Liver (tissue), 9 donors: ENCODE results near the gene MIDN. TPM values are rescaled to one million over a fixed set of nuclear protein-coding genes. Genes with fewer than 3 reads are reported as not detected.

Experiments used
- DNase-seq: peaks from one replicate; pipeline ENCODE4 v3.0.0-alpha.2; 2017; ENCODE audit warnings: low spot score
- H3K27ac ChIP-seq, 2 donors: one replicate each; pipeline ENCODE4 v1.7.0; 2013; ENCODE audit warnings: inconsistent platforms in 2 of 2, low read length in 2 of 2, control low read depth in 1 of 2, low read depth in 1 of 2, mild to moderate bottlenecking in 1 of 2
- H3K27me3 ChIP-seq, 4 donors: one replicate each; pipeline versions ENCODE4 v1.6.1 to v1.7.0; 2013; ENCODE audit warnings: low read length in 3 of 4, inconsistent platforms in 1 of 4, mild to moderate bottlenecking in 1 of 4, moderate library complexity in 1 of 4; ENCODE audit not compliant: control insufficient read depth in 4 of 4, insufficient read depth in 4 of 4
- H3K36me3 ChIP-seq, 4 donors: one replicate each; pipeline versions ENCODE4 v1.6.1 to v1.7.0; 2013; ENCODE audit warnings: low read length in 3 of 4, mild to moderate bottlenecking in 3 of 4, low read depth in 1 of 4, moderate library complexity in 1 of 4; ENCODE audit not compliant: control insufficient read depth in 4 of 4, insufficient read depth in 3 of 4
- H3K4me1 ChIP-seq, 4 donors: one replicate each; pipeline versions ENCODE4 v1.6.1 to v1.7.0; 2013; ENCODE audit warnings: low read length in 3 of 4, mild to moderate bottlenecking in 3 of 4, moderate library complexity in 1 of 4; ENCODE audit not compliant: control insufficient read depth in 4 of 4, insufficient read depth in 4 of 4
- H3K4me3 ChIP-seq, 3 donors: one replicate each; pipeline versions ENCODE4 v1.6.1 to v1.7.0; 2013; ENCODE audit warnings: low read length in 3 of 3, control low read depth in 1 of 3, low read depth in 1 of 3, mild to moderate bottlenecking in 1 of 3
- H3K9ac ChIP-seq, 2 donors: one replicate each; pipeline ENCODE4 v1.7.0; 2013; ENCODE audit warnings: low read length in 2 of 2, mild to moderate bottlenecking in 2 of 2, moderate library complexity in 2 of 2, control low read depth in 1 of 2, low read depth in 1 of 2
- H3K9me3 ChIP-seq, 4 donors: one replicate each; pipeline versions ENCODE4 v1.6.1 to v1.7.0; 2013; ENCODE audit warnings: low read length in 3 of 4; ENCODE audit not compliant: control insufficient read depth in 4 of 4
- EGR1 ChIP-seq, 2 donors: IDR thresholded peaks; 2 replicates each; pipeline ENCODE4 v1.6.1; 2016 to 2018; ENCODE audit warnings: antibody characterized with exemption in 2 of 2, low read depth in 2 of 2
- FOXA1 ChIP-seq: IDR thresholded peaks from 2 replicates; pipeline ENCODE4 v1.6.1; 2016; ENCODE audit warnings: antibody characterized with exemption
- FOXA2 ChIP-seq: IDR thresholded peaks from 2 replicates; pipeline ENCODE4 v1.6.1; 2016; ENCODE audit warnings: antibody characterized with exemption
- GABPA ChIP-seq, 2 donors: IDR thresholded peaks in 1 of 2; conservative IDR thresholded peaks in 1 of 2; 2 replicates each; pipeline ENCODE4 v1.6.1; 2016; ENCODE audit warnings: antibody characterized with exemption in 2 of 2, mild to moderate bottlenecking in 1 of 2, moderate library complexity in 1 of 2
- HNF4A ChIP-seq, 2 donors: conservative IDR thresholded peaks; 2 replicates each; pipeline ENCODE4 v1.6.1; 2016; ENCODE audit warnings: antibody characterized with exemption in 2 of 2, mild to moderate bottlenecking in 2 of 2
- HNF4G ChIP-seq: IDR thresholded peaks from 2 replicates; pipeline ENCODE4 v1.6.1; 2016; ENCODE audit warnings: antibody characterized with exemption
- JUND ChIP-seq, 2 donors: IDR thresholded peaks; 2 replicates each; pipeline ENCODE4 v1.6.1; 2016; ENCODE audit warnings: antibody characterized with exemption in 2 of 2
- NR2F2 ChIP-seq: IDR thresholded peaks from 2 replicates; pipeline ENCODE4 v1.6.1; 2016; ENCODE audit warnings: antibody characterized with exemption
- RAD21 ChIP-seq, 2 donors: IDR thresholded peaks; 2 replicates each; pipeline ENCODE4 v1.6.1; 2016; ENCODE audit warnings: antibody characterized with exemption in 2 of 2, mild to moderate bottlenecking in 2 of 2
- RXRA ChIP-seq, 2 donors: IDR thresholded peaks; 2 replicates each; pipeline ENCODE4 v1.6.1; 2017 to 2018; ENCODE audit warnings: antibody characterized with exemption in 2 of 2, mild to moderate bottlenecking in 1 of 2
- SP1 ChIP-seq: IDR thresholded peaks from 2 replicates; pipeline ENCODE4 v1.6.1; 2018; ENCODE audit warnings: antibody characterized with exemption, mild to moderate bottlenecking
- TAF1 ChIP-seq: conservative IDR thresholded peaks from 2 replicates; pipeline ENCODE4 v1.6.1; 2016; ENCODE audit warnings: antibody characterized with exemption, mild to moderate bottlenecking
- YY1 ChIP-seq: IDR thresholded peaks from 2 replicates; pipeline ENCODE4 v1.6.1; 2016; ENCODE audit warnings: antibody characterized with exemption, mild to moderate bottlenecking
- WGBS: extraction: QIAGEN DNeasy Blood & Tissue Kit; methylation state at CpG from one replicate; pipeline ENCODE4 v1.1.7; 2013; 5-methylcytosine and 5-hydroxymethylcytosine counted together
- polyA plus RNA-seq, 2 donors: library from polyadenylated mRNA; stranded (reverse) in 1 of 2; unstranded in 1 of 2; fragments of 200-250 nt in 1 of 2; fragments of >200 nt in 1 of 2; fragmentation: Nextera tagmentation in 1 of 2; extraction: Ambion mirVana in 1 of 2; gene quantifications; one replicate each; pipeline versions ENCODE4 v1.2.1 to v1.2.3, GENCODE V29; 2013 to 2015
- total RNA-seq, 2 donors: library from RNA; depleted of rRNA; stranded (reverse); fragments of >200 nt; gene quantifications; one replicate each; pipeline ENCODE4 v1.2.3, GENCODE V29; 2014
- TF ChIP-seq, protein P1 (sequence below): IDR thresholded peaks from 2 replicates; pipeline ENCODE4 v1.6.1; 2016; ENCODE audit warnings: antibody characterized with exemption
- TF ChIP-seq, protein P2 (sequence below): IDR thresholded peaks from 2 replicates; pipeline ENCODE4 v1.6.1; 2016; ENCODE audit warnings: antibody characterized with exemption, mild to moderate bottlenecking
- TF ChIP-seq, protein P3 (sequence below): IDR thresholded peaks from 2 replicates; pipeline ENCODE4 v1.6.1; 2016; ENCODE audit warnings: antibody characterized with exemption
- TF ChIP-seq, protein P4 (sequence below): fragments of 150-350 bp; IDR thresholded peaks from 2 replicates; pipeline ENCODE4 v1.5.1; 2017; ENCODE audit warnings: improper control_type of control experiment, low read depth, low read length; ENCODE audit not compliant: missing input control
- donor health status: healthy.
- donor health status: healthy.
- donor health status: healthy.
- donor health status: healthy.
- donor health status: healthy.

Gene MIDN
- total and polyA plus RNA-seq, 4 donors, result 2.9 to 22.9 (median 11.8) TPM

DNA sequence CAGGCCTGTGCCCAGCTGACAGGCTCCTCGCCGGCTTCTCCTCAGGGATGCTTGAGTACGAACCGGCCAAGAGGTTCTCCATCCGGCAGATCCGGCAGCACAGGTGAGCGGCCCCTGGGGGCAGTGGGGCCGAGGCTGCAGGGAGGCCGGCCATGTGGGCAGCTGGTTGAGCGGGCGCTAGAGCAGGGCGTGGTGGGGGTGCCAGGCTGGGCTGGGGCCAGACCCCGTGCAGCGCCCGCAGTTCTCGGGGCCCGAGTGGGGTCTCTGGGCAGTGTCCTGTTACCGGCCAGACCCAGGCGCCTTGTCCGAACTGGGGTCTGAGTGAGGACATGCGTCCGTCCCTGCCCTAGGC lies 26.5 kb upstream of the MIDN start:
- no peak overlapping the region for H3K4me3 ChIP-seq
- WGBS, result 94% methylated on average over 22 of the region's 22 CpGs
- H3K27ac ChIP-seq, result no peak overlapping the region
- H3K36me3 ChIP-seq, result peaks cover 0 to 29% (median 11%) of the 10 kb centered on the region in 4 donors
- no peak overlapping the region for H3K9ac ChIP-seq
- no peaks in the 10 kb centered on the region for H3K27me3 ChIP-seq
- no peaks in the 10 kb centered on the region for H3K9me3 ChIP-seq
- DNase-seq, result no peak
- peaks cover 0 to 7% (median 3%) of the 10 kb centered on the region in 4 donors for H3K4me1 ChIP-seq
- TF ChIP-seq NR2F2, result no peak
- no peak for TF ChIP-seq JUND (IDR thresholded peaks at IDR 0.05)
- no peak for TF ChIP-seq TAF1
- TF ChIP-seq RAD21 (IDR thresholded peaks at IDR 0.05), result no peak
- TF ChIP-seq, protein P1, sequence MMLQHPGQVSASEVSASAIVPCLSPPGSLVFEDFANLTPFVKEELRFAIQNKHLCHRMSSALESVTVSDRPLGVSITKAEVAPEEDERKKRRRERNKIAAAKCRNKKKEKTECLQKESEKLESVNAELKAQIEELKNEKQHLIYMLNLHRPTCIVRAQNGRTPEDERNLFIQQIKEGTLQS, result no peak
- TF ChIP-seq FOXA1, result no peak
- no peak for TF ChIP-seq GABPA (IDR thresholded peaks at IDR 0.05 in 1 of 2, conservative IDR thresholded peaks at IDR 0.05 in 1 of 2)
- no peak for TF ChIP-seq EGR1 (IDR thresholded peaks at IDR 0.05; ENCODE audit: low read depth in 2 of 2)
- no peak for TF ChIP-seq RXRA (IDR thresholded peaks at IDR 0.05)
- TF ChIP-seq, protein P2, sequence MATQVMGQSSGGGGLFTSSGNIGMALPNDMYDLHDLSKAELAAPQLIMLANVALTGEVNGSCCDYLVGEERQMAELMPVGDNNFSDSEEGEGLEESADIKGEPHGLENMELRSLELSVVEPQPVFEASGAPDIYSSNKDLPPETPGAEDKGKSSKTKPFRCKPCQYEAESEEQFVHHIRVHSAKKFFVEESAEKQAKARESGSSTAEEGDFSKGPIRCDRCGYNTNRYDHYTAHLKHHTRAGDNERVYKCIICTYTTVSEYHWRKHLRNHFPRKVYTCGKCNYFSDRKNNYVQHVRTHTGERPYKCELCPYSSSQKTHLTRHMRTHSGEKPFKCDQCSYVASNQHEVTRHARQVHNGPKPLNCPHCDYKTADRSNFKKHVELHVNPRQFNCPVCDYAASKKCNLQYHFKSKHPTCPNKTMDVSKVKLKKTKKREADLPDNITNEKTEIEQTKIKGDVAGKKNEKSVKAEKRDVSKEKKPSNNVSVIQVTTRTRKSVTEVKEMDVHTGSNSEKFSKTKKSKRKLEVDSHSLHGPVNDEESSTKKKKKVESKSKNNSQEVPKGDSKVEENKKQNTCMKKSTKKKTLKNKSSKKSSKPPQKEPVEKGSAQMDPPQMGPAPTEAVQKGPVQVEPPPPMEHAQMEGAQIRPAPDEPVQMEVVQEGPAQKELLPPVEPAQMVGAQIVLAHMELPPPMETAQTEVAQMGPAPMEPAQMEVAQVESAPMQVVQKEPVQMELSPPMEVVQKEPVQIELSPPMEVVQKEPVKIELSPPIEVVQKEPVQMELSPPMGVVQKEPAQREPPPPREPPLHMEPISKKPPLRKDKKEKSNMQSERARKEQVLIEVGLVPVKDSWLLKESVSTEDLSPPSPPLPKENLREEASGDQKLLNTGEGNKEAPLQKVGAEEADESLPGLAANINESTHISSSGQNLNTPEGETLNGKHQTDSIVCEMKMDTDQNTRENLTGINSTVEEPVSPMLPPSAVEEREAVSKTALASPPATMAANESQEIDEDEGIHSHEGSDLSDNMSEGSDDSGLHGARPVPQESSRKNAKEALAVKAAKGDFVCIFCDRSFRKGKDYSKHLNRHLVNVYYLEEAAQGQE, result no peak
- TF ChIP-seq, protein P3, sequence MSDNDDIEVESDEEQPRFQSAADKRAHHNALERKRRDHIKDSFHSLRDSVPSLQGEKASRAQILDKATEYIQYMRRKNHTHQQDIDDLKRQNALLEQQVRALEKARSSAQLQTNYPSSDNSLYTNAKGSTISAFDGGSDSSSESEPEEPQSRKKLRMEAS, result no peak

DNA sequence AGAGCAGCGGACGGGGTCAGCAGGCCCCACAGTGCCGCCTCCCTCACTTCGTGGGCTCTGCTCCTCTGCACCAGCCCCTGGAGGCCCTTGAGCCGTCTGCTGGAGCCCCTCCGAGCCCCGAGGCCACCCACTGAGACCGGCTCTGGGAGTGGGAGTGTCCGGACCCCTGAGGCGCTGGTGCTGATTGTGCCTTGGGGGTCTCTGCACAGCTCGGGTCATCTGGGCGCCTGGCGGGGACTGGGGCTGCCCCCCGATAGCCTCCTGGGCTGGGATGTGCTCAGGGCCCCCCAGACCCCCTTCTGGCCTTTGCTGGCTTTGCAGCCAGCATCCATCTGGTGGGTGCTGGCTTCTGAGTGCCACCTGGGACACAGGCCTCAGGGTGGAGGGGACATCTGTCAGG lies 26.0 kb upstream of the MIDN start:
- Histone ChIP-seq H3K36me3 (peaks cover 0 to 34% (median 11%) of the 10 kb centered on the region in 4 donors), H3K9me3 (no peaks in the 10 kb centered on the region), H3K27ac (no peak overlapping the region), H3K4me1 (peaks cover 0 to 7% (median 3%) of the 10 kb centered on the region in 4 donors), H3K9ac (no peak overlapping the region), H3K4me3 (no peak overlapping the region), H3K27me3 (no peaks in the 10 kb centered on the region)
- no peak for DNase-seq
- WGBS, result 92% methylated on average over 14 of the region's 14 CpGs
- TF ChIP-seq HNF4A (conservative IDR thresholded peaks at IDR 0.05), result no peak
- TF ChIP-seq GABPA (IDR thresholded peaks at IDR 0.05 in 1 of 2, conservative IDR thresholded peaks at IDR 0.05 in 1 of 2), result no peak
- no peak for TF ChIP-seq TAF1
- TF ChIP-seq, protein P4, sequence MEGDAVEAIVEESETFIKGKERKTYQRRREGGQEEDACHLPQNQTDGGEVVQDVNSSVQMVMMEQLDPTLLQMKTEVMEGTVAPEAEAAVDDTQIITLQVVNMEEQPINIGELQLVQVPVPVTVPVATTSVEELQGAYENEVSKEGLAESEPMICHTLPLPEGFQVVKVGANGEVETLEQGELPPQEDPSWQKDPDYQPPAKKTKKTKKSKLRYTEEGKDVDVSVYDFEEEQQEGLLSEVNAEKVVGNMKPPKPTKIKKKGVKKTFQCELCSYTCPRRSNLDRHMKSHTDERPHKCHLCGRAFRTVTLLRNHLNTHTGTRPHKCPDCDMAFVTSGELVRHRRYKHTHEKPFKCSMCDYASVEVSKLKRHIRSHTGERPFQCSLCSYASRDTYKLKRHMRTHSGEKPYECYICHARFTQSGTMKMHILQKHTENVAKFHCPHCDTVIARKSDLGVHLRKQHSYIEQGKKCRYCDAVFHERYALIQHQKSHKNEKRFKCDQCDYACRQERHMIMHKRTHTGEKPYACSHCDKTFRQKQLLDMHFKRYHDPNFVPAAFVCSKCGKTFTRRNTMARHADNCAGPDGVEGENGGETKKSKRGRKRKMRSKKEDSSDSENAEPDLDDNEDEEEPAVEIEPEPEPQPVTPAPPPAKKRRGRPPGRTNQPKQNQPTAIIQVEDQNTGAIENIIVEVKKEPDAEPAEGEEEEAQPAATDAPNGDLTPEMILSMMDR, result no peak
- TF ChIP-seq RAD21 (IDR thresholded peaks at IDR 0.05), result no peak
- no peak for TF ChIP-seq SP1
- no peak for TF ChIP-seq EGR1 (IDR thresholded peaks at IDR 0.05; ENCODE audit: low read depth in 2 of 2)
- TF ChIP-seq YY1, result no peak
- no peak for TF ChIP-seq HNF4G
- TF ChIP-seq RXRA (IDR thresholded peaks at IDR 0.05), result no peak
- TF ChIP-seq NR2F2, result no peak
- TF ChIP-seq, protein P1, result no peak
- TF ChIP-seq, protein P2, result no peak
- TF ChIP-seq FOXA2, result no peak
- TF ChIP-seq, protein P3, result no peak
- TF ChIP-seq JUND (IDR thresholded peaks at IDR 0.05), result no peak
